ENCODE measurements around the gene TMF1.

GRCh38 chr3:68997887-68998286 is 54.2 kb downstream of the TMF1 start:
- TF ChIP-seq, protein P1, sequence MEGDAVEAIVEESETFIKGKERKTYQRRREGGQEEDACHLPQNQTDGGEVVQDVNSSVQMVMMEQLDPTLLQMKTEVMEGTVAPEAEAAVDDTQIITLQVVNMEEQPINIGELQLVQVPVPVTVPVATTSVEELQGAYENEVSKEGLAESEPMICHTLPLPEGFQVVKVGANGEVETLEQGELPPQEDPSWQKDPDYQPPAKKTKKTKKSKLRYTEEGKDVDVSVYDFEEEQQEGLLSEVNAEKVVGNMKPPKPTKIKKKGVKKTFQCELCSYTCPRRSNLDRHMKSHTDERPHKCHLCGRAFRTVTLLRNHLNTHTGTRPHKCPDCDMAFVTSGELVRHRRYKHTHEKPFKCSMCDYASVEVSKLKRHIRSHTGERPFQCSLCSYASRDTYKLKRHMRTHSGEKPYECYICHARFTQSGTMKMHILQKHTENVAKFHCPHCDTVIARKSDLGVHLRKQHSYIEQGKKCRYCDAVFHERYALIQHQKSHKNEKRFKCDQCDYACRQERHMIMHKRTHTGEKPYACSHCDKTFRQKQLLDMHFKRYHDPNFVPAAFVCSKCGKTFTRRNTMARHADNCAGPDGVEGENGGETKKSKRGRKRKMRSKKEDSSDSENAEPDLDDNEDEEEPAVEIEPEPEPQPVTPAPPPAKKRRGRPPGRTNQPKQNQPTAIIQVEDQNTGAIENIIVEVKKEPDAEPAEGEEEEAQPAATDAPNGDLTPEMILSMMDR (IDR thresholded peaks at IDR 0.05), result peak in 1 of 5 experiments; percentile 8
- TF ChIP-seq POLR2A (IDR thresholded peaks at IDR 0.05), result no peak
- TF ChIP-seq POLR2AphosphoS5 (IDR thresholded peaks at IDR 0.05), result no peak

Measured in transverse colon (tissue), 4 donors.